Hepatocyte (in vitro differentiated cells): ENCODE results near the gene MAGI1.

Experiments
- CTCF ChIP-seq: fragments of 200-600 bp; sonication (generic); IDR thresholded peaks from 2 replicates; pipeline ENCODE4 v1.5.1; 2016; ENCODE audit warnings: antibody characterized with exemption, mild to moderate bottlenecking; ENCODE audit not compliant: poor library complexity
- EZH2 ChIP-seq: fragments of 200-600 bp; sonication (generic); IDR thresholded peaks from 2 replicates; pipeline ENCODE4 v1.6.1; 2016; ENCODE audit warnings: antibody characterized with exemption, mild to moderate bottlenecking, borderline replicate concordance
- EZH2phosphoT487 ChIP-seq: fragments of 200-600 bp; sonication (generic); IDR thresholded peaks from one replicate; pipeline ENCODE4 v1.6.1; 2018; ENCODE audit warnings: antibody characterized with exemption, mild to moderate bottlenecking, low read depth, moderate library complexity; ENCODE audit not compliant: unreplicated experiment, severe bottlenecking

GRCh38 chr3:65888196-65888595 lies 150.5 kb downstream of the MAGI1 start:
- no peak for TF ChIP-seq CTCF
- TF ChIP-seq EZH2, result no peak
- TF ChIP-seq EZH2phosphoT487, result no peak
